NCI-H345 treated with DMSO at 0.1 percent for 48 hours (cell line): ENCODE measurements around the gene SYNDIG1.
A peak's percentile ranks its signal among the peaks of the same experiment; 100 is the strongest.

Source experiments
- DNase-seq: peaks from one replicate; lab custom pipeline; 2025; ENCODE audit not compliant: unreplicated experiment; lab: John Stamatoyannopoulos, UW

SYNDIG1 gene

DNA sequence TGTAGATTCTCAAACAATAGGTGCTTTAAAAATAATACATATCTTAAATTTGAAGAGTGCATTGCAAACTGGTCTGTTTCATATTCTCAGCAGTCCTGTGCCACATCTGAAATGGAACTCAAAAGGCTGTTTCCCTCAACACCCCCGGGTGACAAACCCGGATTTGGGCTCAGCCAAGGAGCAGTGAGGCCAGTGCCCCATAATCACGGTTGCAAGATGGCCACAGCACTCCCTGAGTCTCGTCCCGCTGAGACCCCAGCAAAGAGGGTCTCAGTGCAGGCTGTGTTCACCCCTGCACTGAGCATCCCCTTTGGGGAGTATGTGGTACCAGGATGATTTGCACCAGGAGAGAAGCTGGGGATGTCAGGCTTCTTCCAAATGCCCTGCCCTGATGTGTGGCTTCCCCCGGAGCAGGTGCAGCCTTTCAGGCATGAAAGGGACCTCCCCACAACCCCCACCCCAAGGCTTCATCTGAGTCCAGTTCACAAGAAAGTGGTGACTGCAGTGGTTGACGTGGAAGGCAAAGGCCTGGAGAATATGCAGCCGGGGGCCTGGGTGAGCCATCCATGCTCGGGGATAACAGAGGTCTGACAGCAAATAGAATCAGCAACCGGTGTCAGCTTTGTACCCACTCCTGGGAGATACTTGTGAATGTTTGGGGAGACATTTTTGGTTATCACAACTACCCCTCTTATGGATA lies 202.9 kb downstream of the SYNDIG1 start:
- no peak for DNase-seq

DNA sequence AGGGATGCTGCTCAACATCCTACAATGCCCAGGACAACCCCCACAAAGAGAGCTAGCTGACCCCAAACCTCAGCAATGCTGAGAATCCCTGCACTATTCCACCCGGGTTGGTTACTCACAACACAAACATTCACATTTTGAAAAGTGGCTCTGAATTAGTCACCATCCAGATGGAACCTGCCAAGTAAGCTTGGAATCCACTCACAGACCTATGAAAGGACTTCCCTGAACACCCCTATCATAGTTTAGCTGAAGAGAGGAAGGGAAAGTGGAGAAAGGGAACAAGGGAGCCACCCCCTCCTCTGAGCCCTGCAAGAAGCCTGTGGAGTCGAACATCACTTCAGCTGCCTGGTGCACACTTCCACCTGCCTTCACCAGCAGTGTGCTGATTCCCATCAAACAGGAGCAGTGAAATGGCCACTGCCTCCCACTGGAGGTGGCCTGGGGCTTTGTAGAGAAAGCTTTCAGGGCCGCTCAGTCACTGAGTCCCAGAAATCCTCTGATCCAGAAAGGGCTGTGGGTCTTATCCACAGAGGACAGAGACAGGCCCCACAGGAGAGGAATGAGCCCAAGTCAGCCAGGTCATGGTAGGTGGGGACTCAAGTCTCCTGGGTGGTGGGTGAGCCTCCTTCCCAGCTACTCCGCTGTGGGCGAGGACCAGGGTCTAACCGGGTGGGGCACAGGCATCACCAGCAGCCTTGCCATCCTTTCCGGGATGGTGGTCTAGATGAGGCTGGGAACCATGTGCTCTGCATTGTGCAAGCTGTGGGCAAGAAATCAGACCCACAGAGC lies 203.7 kb downstream of the SYNDIG1 start:
- no peak for DNase-seq

GRCh38 chr20:24673678-24674570 lies 204.5 kb downstream of the SYNDIG1 start:
- DNase-seq, result no peak

- DNase-seq, result no peak
Measured at GRCh38 chr20:24674921-24675605, 205.6 kb downstream of the SYNDIG1 start.

DNA sequence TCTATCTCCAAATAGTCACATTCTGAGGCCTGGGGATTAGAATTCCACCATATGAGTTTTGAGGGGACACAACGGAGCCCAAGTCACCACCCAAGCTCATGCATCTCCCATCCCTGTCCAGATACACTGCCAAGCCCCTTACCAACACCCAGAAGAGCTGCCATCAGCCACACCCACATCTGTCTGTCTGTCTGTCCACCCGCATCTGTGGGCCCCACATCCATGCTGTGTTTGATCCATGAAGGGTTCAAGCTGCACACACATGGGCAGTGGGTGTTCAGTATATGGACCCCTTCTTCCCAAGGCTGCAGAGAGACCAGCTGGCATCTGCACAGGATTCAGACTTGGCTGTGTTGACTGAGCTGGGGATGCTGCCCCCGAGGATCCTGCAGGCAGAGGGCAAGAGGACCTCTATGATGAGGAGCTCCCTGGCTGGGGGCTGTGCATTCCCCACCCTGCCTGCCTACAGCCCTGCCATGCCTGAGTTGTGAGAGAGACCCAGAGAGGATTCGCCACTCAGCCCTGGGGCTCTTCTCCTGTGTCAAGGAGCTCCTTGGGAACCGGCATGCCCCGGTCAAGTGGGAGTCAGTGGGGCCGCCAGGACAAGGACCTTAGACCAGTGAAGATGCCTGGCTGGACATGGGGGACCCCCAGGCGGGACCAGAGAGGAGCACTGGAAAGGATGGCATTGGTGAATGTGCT lies 206.4 kb downstream of the SYNDIG1 start:
- no peak for DNase-seq

DNA sequence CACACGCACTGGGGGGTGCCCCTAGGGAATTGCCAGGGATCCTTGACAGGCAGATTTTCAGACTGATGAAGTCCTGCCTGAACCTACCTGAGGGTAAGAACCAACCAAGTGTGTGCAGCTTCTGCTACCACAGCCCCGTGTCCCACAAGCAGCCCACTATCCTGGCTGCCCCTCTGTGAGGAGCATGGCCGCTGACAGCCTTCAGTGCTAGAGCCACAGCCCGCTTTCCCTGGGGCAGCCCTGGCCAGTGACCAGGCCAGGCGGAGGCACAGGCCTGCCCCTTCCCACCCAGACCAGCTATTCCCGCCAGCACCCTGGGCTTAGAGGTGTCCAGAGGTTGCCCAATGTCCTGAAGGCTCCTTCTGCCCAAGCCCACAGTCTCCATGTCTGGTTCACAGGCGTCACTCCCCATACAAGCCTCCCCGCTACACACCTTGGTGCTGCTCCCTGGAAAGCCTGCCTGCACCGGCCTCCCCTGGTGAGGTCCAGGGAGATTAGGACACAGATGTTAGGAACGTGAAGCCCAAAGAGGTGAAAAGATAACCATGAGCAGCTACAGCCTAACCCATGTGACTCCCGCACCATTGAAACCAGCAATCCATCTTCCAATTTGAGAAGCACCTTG lies 207.0 kb downstream of the SYNDIG1 start:
- DNase-seq, result no peak

DNA sequence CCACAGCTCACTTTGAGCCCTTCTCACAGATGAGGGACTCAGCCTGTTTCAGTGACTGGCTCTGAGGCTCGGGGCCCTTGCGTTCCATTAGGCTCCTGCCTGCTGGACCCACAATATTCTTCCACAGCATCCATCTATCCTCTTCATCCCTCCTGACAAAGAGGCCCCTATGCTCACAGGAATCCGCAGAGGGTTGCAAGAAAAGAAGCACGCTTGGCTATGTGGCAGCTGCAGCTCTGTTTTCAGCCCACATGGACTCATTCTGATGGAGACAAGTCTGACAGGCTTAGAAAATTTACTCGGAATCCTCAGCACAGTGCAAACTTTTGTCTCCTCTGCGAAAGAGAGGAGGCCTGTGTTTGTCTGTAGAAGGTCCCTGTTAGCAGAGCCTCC lies 207.5 kb downstream of the SYNDIG1 start:
- no peak for DNase-seq

DNA sequence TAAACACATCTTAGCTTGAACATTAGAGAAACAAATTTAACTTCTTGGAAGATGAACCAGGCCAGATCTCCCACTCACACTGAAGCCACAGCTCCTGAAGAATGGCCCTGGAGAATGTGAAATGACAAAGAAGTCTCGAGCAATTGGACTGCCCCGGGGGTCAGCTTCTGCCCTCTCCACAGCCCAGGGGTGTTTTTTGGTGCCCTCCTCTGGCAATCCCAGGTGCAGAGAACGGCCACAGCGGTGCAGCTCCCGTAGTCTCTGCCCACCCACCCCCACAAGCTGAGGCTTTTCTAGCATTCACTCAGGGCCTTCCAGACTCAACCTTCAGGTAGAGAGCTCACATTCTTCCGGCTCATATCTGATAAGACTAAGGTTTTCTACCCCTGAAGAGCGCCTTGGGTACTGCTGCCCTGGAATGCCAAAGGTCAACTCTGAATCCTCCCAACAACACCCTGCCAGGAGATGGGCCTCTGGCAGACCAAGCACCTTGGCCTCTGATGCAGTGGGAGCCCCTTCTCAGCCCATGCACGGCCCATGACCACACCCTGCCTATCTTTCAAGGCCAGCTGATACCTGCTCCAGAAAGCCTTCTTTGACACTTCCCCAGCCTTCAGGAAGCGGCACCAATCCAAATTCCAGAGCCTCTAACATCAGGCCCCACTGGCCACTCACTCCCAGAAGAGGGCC lies 208.3 kb downstream of the SYNDIG1 start:
- no peak for DNase-seq

DNA sequence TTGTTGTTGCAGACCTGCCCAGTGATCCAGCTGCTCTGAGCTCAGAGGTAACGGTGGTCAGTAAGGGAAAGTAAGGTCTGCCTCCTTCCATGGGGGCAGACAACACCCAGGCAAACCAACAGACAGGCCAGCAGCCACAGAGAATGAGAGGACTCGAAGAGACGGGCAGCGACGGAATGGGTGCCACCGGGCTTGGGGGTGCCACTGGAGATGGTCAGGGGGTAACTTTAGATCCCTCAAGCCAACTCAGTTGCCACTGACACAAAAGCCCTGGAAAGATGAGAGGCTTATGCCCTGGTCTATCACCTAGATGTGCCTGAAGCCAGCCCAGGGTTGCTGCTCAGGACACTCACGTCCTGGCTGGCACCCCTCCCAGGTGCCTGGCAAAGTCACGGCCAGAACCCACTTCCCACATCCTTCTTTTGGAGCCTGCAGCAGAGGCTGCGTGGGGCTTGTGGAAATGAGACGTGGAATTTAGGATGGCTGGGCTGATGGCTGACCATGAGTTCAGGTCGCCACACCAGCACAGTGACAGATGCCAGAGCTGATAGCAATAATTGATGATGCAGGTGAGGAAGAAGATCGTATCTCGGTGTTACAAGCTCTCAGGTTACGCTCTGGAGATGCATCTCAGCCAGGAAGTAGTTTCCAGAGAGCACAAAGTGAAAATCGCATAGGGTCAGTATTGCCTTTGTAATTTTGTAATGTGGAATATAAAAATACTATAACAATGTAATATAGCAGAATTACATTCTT lies 209.1 kb downstream of the SYNDIG1 start:
- DNase-seq, result no peak

GRCh38 chr20:24679448-24680047 lies 210.1 kb downstream of the SYNDIG1 start:
- no peak for DNase-seq

GRCh38 chr20:24681634-24682495 lies 212.4 kb downstream of the SYNDIG1 start:
- no peak for DNase-seq

DNA sequence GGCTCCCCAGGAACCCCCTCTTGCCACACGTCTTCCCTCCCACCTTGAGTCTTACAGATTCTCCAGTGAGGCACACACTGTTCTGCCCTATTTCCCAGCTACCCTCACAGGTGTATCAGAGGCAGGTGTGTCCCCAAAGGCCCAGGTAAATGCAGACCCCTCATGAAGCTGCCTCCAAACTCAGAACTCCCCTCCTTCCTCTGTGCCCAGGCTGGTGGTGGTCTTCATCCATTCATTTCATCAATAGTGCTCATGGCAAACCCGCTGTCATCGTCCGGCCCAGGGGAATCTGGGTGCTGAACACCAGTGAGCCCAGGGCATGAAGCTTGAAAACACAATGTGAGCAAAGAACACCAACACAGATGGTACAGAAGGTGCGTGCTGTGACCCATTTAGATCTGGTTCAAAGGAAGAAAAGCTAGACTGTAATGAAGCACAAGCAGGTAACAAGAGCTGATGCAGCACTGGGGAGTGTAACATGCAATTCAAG lies 213.1 kb downstream of the SYNDIG1 start:
- DNase-seq, result no peak

DNA sequence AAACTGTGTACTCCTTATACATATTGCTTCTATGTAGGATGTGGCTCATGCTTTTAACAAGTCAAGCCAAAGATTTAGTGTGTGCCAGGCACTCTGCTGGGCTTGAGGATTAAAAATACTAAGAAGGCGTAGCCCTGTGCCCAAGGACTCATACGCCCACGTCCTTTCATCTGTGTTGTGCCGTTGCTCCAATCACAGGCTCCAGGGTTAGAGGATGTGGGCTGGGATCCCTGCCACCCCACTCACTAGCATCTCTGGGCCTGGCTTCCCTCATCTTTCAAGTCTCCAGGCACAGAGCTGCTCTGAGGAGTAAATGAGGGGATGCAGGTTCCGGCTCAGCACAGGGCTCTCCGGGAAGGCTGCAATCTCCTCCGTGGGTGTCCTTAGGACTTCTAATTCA lies 214.2 kb downstream of the SYNDIG1 start:
- no peak for DNase-seq

GRCh38 chr20:24684421-24684871 lies 215.0 kb downstream of the SYNDIG1 start:
- no peak for DNase-seq

DNA sequence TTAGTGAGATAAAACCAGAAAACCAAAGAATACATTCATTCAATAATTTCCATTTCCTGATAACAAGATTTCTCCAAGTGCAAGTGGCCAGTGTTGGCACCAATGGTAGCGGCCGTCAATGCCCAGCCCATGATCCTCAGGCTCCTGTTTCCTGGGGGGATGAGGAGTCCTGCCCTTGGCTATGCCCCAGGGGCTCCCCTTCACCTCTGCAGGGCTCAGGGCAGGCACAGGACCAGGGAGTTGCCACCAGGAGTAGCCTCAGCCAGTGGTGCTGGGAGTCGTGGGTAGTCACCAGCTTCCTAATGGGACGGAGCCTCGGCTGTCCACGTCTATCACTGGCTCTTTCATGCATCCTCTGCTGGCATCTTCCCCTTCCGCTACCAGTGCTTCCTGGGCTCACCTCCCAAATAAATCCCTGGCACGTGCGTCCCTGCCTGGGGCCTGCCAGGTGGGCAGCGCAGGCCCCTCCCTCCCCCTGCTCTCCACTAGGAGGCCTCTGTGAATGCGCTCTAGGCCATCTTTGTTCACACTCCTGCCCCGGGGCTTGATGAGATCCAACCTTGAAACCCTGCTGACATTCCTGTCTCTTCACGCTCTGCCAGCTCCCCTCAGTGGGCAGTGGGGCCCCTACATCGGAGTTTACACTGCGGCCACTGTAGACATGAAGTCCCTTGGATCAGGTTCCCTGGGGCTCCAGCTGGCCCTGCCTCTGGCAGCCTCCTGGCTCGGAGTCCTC lies 215.7 kb downstream of the SYNDIG1 start:
- DNase-seq, result peak; percentile 51

DNA sequence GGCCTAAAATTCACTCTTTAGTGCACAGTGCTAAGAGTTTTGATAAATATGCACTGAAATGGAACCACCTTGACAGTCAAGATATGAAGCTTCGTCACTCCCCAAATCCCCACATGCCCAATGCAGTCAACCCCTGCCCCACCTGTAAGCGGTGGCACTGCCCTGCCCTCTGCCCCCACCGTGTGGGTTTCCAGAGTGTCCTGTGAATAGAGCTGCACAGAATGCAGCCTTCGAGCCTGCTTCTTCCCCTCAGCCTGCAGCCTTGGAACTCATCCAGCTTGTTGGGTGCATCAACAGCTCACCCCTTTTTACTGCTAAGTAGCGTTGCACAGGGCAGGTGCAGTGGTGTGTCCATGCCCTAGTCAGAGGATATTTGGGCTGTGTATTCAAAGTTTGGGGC lies 216.3 kb downstream of the SYNDIG1 start:
- peak; percentile 3 for DNase-seq
